GM06990 (cell line): ENCODE results near the gene SSU72.
"Not testable (repeated sequence)": the region's sequence is repeated elsewhere in the genome, so short reads cannot be mapped to it uniquely, and the experiment has no call there.

ENCODE experiments used
- DNase-seq: peaks from one replicate; pipeline ENCODE4 v3.0.0-alpha.2; 2011; ENCODE audit not compliant: insufficient read length; ENCODE audit errors: extremely low read depth
- H3K27me3 ChIP-seq: replicated peaks from 2 replicates; pipeline ENCODE4 v1.6.0; 2011; ENCODE audit warnings: low read length; ENCODE audit not compliant: control insufficient read depth, insufficient read depth
- H3K36me3 ChIP-seq: 2 replicates; pipeline ENCODE4 v1.5.1; 2011; ENCODE audit warnings: low read length; ENCODE audit not compliant: control insufficient read depth, insufficient read depth
- H3K4me3 ChIP-seq: replicated peaks from 2 replicates; pipeline ENCODE4 v1.5.1; 2011; ENCODE audit warnings: low read depth, mild to moderate bottlenecking, control low read depth, low read length
- CTCF ChIP-seq: IDR thresholded peaks from 2 replicates; pipeline ENCODE4 v1.5.1; 2011; ENCODE audit warnings: low read length, control low read depth, mild to moderate bottlenecking, inconsistent platforms; ENCODE audit not compliant: insufficient read depth, poor library complexity, severe bottlenecking

Gene SSU72

GRCh38 chr1:1521331-1521730, 53.3 kb downstream of the SSU72 start:
- DNase-seq = no peak
- Histone ChIP-seq H3K36me3 (peaks cover 19% of the 10 kb centered on the region), H3K4me3 (no peak overlapping the region), H3K27me3 (no peaks in the 10 kb centered on the region)
- no peak for TF ChIP-seq CTCF

DNA sequence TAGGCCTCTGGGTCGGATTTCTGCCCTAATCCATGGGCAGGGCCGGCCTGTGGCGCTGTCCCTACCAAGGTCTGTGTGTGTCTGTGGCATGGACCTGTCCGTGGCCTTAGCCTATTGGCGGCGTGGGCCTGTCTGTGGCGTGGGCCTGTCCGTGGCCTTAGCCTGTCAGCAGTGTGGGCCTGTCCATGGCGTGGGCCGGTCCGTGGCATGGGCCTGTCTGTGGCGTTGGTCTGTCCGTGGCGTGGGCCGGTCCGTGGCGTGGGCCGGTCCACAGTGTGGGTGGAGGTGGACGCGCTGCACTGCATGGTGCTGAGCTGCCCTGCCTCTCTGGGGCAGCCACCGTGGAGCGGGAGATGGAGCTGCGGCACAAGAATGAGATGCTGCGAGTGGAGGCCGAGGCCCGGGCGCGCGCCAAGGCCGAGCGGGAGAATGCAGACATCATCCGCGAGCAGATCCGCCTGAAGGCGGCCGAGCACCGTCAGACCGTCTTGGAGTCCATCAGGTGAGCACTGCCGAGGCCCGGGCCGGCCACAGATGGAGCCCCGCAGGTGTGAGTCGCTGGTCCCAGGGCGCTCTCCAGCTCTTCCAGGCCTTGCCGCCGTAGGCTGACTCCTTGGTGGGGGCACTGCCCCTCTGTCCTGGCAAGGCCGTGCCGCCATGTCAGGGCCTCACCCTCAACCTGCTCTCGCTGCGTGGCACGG, 54.7 kb downstream of the SSU72 start:
- H3K36me3 ChIP-seq = peaks cover 17% of the 10 kb centered on the region
- not testable (repeated sequence) for H3K27me3 ChIP-seq, DNase-seq, H3K4me3 ChIP-seq

GRCh38 chr1:1518621-1519007, 56.0 kb downstream of the SSU72 start:
- not testable (repeated sequence) for H3K27me3 ChIP-seq, H3K4me3 ChIP-seq, DNase-seq
- H3K36me3 ChIP-seq = peaks cover 16% of the 10 kb centered on the region

DNA sequence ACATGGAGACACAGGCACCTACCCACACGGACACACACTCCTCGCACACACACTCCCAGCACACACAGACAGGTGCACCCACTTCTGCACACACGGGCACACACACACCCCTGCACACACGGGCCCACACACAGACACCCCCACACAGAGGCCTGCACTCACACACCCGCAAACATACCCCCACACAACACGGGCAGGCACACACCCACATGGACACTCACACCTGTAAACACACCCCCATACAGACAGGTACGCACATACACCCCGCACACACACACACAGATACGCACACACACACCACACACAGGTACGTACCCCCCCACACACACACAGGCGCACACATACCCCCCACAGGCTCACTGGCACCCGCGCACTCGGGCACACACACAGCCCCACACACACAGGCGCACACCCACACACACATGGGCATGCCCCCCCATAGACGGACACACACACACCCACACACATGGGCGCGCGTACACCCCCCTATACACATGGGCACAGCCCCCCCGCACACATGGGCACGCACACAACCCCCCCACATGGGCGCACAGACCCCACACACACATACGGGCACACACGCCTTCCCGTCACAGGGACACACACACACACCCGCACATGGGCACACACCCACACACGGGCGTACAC, 56.6 kb downstream of the SSU72 start:
- no peak for DNase-seq
- TF ChIP-seq CTCF = no peak
- no peak overlapping the region for H3K4me3 ChIP-seq
- peaks cover 14% of the 10 kb centered on the region for H3K36me3 ChIP-seq
- no peaks in the 10 kb centered on the region for H3K27me3 ChIP-seq

GRCh38 chr1:1516923-1517322, 57.7 kb downstream of the SSU72 start:
- H3K4me3 ChIP-seq, H3K27me3 ChIP-seq, DNase-seq: not testable (repeated sequence)
- peaks cover 14% of the 10 kb centered on the region for H3K36me3 ChIP-seq

DNA sequence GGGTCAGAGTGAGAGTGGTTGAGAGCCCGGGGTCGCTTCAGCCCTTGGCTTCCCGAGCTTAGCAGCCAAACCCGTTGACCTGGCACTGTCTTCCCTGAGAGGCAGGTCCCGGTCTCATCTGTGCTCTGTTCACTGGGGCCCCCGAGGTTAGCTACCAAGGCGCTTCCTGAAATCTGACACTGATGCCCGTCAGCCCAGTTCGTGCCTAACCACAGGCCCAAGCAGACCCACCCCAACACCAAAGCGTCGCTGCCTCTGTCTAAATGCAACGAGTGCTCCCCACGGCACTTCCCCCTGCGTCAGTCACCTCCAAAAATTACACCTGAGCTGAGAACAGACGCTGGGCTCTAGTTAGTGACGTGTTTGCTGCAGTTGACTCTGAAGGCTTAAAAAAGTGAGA, 60.3 kb downstream of the SSU72 start:
- DNase-seq, H3K27me3 ChIP-seq, H3K4me3 ChIP-seq: not testable (repeated sequence)
- H3K36me3 ChIP-seq = peaks cover 11% of the 10 kb centered on the region

DNA sequence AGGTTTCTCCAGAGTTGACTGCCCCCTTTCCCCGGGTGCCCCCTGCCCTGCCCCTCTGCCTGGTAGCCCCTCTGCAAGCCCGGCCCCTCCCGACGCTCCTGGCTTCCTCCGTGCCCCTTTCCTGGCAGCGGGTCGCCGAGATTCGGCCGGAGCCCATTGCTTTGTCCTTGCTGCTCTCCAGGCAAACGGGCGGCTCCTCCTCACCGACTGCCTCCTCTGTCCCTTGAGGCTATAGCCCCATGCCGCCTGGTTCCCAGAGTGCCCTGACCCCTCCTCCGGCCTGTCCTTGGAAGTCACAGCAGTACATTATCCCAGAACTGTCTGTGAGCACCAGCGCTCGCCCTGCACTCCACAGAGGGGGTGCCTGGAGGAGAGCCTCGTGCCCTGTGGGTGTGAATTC, 61.0 kb downstream of the SSU72 start:
- H3K27me3 ChIP-seq, H3K4me3 ChIP-seq, DNase-seq: not testable (repeated sequence)
- peaks cover 10% of the 10 kb centered on the region for H3K36me3 ChIP-seq

DNA sequence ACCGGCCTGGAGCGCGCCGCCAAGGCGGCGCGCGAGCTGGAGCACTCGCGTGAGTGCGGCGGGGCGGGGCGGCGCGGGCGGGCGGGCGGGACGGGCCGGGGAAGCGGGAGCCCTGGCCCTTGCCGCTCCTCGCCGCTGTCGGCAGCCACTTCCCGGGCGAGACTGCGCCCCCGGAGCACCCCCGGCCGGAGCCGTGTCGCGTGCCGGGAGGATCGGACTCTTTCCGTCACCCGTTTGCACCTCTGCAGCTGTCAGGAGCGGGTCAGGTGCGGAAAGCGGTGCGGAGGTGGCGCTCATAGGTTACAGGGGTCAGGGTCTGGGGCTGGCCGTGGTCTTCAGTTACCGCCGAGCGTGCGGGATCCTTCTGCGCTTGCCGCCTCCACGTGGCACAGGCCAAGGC, 62.2 kb downstream of the SSU72 start:
- not testable (repeated sequence) for H3K27me3 ChIP-seq, DNase-seq, H3K36me3 ChIP-seq
- peak overlapping the region; percentile 88 for H3K4me3 ChIP-seq
